WERI-Rb-1 (cell line): ENCODE measurements around the gene SMARCD3.

Experiments
- DNase-seq: peaks from one replicate; pipeline ENCODE4 v3.0.0-alpha.2; 2020
- H3K27ac ChIP-seq: fragments of 250-450 bp; sonication (Bioruptor Pico); 2 replicates; pipeline ENCODE4 v1.5.1; 2020; ENCODE audit warnings: mild to moderate bottlenecking, moderate library complexity
- H3K27me3 ChIP-seq: fragments of 250-450 bp; sonication (Bioruptor Pico); 2 replicates; pipeline ENCODE4 v1.5.1; 2021; ENCODE audit warnings: mild to moderate bottlenecking, low read depth, moderate library complexity; ENCODE audit not compliant: insufficient read depth, severe bottlenecking
- H3K36me3 ChIP-seq: fragments of 250-450 bp; sonication (Bioruptor Pico); 2 replicates; pipeline ENCODE4 v1.5.1; 2020; ENCODE audit warnings: mild to moderate bottlenecking, moderate library complexity
- H3K4me3 ChIP-seq: 2 replicates; pipeline ENCODE4 v1.5.1; 2011; ENCODE audit warnings: low read depth, mild to moderate bottlenecking, control low read depth, low read length
- H3K9me3 ChIP-seq: fragments of 250-450 bp; sonication (Bioruptor Pico); 2 replicates; pipeline ENCODE4 v1.5.1; 2021; ENCODE audit warnings: mild to moderate bottlenecking, moderate library complexity; ENCODE audit not compliant: severe bottlenecking
- TF ChIP-seq, protein P1 (sequence below): IDR thresholded peaks from 2 replicates; pipeline ENCODE4 v1.5.1; 2011; ENCODE audit warnings: low read depth, mild to moderate bottlenecking, control low read depth, inconsistent platforms, low read length

Gene SMARCD3

GRCh38 chr7:151242159-151243044 lies 6.1 kb downstream of the SMARCD3 start:
- no peak overlapping the region for H3K27ac ChIP-seq
- peaks cover 3% of the 10 kb centered on the region for H3K27me3 ChIP-seq
- H3K36me3 ChIP-seq: peaks cover 2% of the 10 kb centered on the region; the same call in 1 of the 2 replicates
- H3K9me3 ChIP-seq: no peaks in the 10 kb centered on the region
- no peak for DNase-seq
- TF ChIP-seq, protein P1, sequence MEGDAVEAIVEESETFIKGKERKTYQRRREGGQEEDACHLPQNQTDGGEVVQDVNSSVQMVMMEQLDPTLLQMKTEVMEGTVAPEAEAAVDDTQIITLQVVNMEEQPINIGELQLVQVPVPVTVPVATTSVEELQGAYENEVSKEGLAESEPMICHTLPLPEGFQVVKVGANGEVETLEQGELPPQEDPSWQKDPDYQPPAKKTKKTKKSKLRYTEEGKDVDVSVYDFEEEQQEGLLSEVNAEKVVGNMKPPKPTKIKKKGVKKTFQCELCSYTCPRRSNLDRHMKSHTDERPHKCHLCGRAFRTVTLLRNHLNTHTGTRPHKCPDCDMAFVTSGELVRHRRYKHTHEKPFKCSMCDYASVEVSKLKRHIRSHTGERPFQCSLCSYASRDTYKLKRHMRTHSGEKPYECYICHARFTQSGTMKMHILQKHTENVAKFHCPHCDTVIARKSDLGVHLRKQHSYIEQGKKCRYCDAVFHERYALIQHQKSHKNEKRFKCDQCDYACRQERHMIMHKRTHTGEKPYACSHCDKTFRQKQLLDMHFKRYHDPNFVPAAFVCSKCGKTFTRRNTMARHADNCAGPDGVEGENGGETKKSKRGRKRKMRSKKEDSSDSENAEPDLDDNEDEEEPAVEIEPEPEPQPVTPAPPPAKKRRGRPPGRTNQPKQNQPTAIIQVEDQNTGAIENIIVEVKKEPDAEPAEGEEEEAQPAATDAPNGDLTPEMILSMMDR: no peak
- no peak overlapping the region for H3K4me3 ChIP-seq

DNA sequence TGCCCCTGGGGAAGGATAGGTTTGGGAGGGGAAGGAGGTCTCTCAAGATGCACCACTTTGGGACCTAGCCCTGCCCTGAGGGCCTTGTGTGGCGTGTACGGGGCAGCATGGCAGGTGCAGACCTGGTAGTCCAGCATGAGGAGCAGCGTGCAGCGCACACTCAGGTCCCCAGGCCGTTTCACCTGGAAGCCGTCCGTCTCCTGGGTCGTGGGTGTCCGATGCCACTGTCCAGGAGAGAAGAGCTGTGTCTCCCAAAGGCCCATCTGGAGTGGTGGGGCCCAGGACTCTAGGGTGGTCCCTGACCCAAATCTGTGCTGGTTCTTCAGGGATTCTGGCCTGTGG lies 6.8 kb downstream of the SMARCD3 start:
- H3K27ac ChIP-seq: no peak overlapping the region
- TF ChIP-seq, protein P1: no peak
- DNase-seq: no peak
- peaks cover 2% of the 10 kb centered on the region; the same call in 1 of the 2 replicates for H3K36me3 ChIP-seq
- H3K4me3 ChIP-seq: no peak overlapping the region
- no peaks in the 10 kb centered on the region for H3K9me3 ChIP-seq
- H3K27me3 ChIP-seq: peaks cover 3% of the 10 kb centered on the region

GRCh38 chr7:151240942-151241754 lies 7.3 kb downstream of the SMARCD3 start:
- Histone ChIP-seq H3K36me3 (peaks cover 6% of the 10 kb centered on the region; the same call in 1 of the 2 replicates), H3K9me3 (no peaks in the 10 kb centered on the region), H3K27me3 (peaks cover 3% of the 10 kb centered on the region), H3K4me3 (no peak overlapping the region), H3K27ac (no peak overlapping the region)
- TF ChIP-seq, protein P1: no peak
- no peak for DNase-seq

- no peaks in the 10 kb centered on the region for H3K9me3 ChIP-seq
- no peak overlapping the region for H3K27ac ChIP-seq
- H3K4me3 ChIP-seq: no peak overlapping the region
- TF ChIP-seq, protein P1: no peak
- DNase-seq: no peak
- H3K27me3 ChIP-seq: peaks cover 3% of the 10 kb centered on the region
- peaks cover 9% of the 10 kb centered on the region for H3K36me3 ChIP-seq
Observed at GRCh38 chr7:151240536-151240935, 8.0 kb downstream of the SMARCD3 start.

DNA sequence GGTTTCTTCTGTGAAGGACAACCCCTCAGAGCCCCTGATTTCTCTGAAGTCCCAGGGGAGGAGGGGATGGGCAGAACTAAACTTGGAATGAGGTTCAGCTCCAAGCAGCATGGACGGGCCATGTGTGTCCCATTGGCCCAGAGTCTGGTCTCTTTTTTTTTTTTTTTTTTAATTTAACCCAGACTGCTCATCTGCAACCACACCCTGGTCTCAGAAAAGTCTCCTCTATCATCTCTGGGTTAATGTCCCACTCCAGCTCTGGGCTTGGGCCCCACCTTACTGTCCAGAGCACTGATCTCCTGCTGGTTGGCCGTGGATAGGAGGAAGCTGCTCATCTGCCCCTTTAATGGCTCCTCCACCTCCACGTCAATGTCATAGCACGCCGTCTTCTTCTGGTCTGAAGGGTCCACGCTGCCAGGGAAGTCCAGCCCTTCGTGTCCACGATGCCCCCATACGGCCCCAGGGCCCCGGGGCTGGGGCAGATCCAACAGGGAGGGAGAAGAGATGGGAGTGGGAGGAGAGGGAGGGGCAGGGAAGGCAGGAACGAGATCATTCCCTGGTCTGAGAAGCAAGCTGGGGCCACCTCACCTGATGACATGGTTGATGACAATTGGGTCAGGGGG lies 8.5 kb downstream of the SMARCD3 start:
- no peak for DNase-seq

More for the DNA sequence above, 8.5 kb downstream of the SMARCD3 start:
- TF ChIP-seq, protein P1: no peak
- Histone ChIP-seq H3K27ac (no peak overlapping the region), H3K4me3 (no peak overlapping the region), H3K27me3 (peaks cover 3% of the 10 kb centered on the region), H3K36me3 (peaks cover 15% of the 10 kb centered on the region), H3K9me3 (no peaks in the 10 kb centered on the region)
